ENCODE results near the gene TRPV4.

DNA sequence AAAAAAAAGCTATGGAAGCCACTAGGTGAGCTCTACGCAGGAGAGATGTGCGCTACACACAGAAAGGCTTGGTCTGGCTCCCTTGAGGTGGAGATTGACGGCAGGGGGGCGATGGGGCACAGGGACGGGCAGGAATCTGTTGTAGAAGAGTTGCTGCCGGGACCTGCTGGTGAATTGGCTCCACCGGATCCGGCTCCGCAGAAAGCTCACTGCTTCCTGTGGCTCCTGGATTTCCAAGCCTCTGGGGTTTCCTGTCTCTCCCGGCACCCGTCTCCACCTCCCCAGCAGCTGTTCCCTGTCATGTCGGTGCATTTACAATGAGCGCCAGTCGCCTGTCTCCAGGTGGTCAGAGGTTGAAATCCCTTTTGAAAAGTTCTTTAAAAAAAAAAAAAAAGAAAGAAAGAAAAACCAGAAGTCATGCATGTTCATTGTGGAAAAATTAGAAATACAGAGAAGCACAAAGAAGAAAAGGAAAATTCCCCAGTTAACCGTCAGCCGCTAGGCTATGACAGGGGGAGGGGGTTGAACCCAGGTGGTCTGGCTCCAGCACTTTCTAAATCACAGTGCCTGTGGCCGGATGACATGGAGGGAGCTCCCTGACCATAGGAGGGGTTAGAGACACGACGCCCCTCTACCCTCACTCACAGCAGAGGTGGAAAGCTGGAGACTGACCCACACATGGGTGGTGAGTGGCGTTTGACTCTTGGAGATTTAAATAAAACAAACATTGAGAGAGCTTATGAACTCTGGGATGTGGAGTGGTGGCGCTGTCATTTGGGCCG is 98.8 kb downstream of the TRPV4 start:
- TF ChIP-seq, protein P1, sequence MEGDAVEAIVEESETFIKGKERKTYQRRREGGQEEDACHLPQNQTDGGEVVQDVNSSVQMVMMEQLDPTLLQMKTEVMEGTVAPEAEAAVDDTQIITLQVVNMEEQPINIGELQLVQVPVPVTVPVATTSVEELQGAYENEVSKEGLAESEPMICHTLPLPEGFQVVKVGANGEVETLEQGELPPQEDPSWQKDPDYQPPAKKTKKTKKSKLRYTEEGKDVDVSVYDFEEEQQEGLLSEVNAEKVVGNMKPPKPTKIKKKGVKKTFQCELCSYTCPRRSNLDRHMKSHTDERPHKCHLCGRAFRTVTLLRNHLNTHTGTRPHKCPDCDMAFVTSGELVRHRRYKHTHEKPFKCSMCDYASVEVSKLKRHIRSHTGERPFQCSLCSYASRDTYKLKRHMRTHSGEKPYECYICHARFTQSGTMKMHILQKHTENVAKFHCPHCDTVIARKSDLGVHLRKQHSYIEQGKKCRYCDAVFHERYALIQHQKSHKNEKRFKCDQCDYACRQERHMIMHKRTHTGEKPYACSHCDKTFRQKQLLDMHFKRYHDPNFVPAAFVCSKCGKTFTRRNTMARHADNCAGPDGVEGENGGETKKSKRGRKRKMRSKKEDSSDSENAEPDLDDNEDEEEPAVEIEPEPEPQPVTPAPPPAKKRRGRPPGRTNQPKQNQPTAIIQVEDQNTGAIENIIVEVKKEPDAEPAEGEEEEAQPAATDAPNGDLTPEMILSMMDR (IDR thresholded peaks at IDR 0.05): no peak
- TF ChIP-seq POLR2A (IDR thresholded peaks at IDR 0.05): no peak

Data from vagina (tissue), 2 donors.